Sigmoid colon (tissue), 7 donors: ENCODE measurements around the gene SPRYD3. TPM values are rescaled to one million over a fixed set of nuclear protein-coding genes. Genes with fewer than 3 reads are reported as not detected.
A peak's percentile ranks its signal among the peaks of the same experiment; 100 is the strongest.

Source experiments
- DNase-seq: peaks from one replicate; pipeline ENCODE4 v3.0.0-alpha.2; 2019
- H3K27ac ChIP-seq, 4 donors: fragments of 200-600 bp; sonication (generic); one replicate each; pipeline ENCODE4 v1.5.1; 2016 to 2019; ENCODE audit warnings: mild to moderate bottlenecking in 1 of 4
- H3K27me3 ChIP-seq, 3 donors: fragments of 200-600 bp; sonication (generic); one replicate each; pipeline ENCODE4 v1.5.1; 2019; ENCODE audit warnings: mild to moderate bottlenecking in 1 of 3
- H3K36me3 ChIP-seq, 4 donors: fragments of 200-600 bp; sonication (generic); one replicate each; pipeline ENCODE4 v1.5.1; 2016 to 2019
- H3K4me1 ChIP-seq, 4 donors: fragments of 200-600 bp; sonication (generic); one replicate each; pipeline ENCODE4 v1.5.1; 2017 to 2019
- H3K4me3 ChIP-seq, 4 donors: fragments of 200-600 bp; sonication (generic); one replicate each; pipeline ENCODE4 v1.5.1; 2017 to 2019; ENCODE audit warnings: mild to moderate bottlenecking in 2 of 4, moderate library complexity in 1 of 4
- H3K9me3 ChIP-seq, 4 donors: fragments of 200-600 bp in 3 of 4; sonication (generic) in 3 of 4; one replicate each; pipeline versions ENCODE4 v1.5.1 to v1.6.1; 2013 to 2019
- CTCF ChIP-seq, 4 experiments: fragments of 450-650 bp in 3 of 4; fragments of 200-600 bp in 1 of 4; IDR thresholded peaks; one replicate each; pipeline ENCODE4 v1.5.1; 2016 to 2019; ENCODE audit warnings: antibody characterized with exemption in 4 of 4, mild to moderate bottlenecking in 3 of 4, moderate library complexity in 2 of 4
- EP300 ChIP-seq, 4 donors: sonication (generic); formaldehyde crosslinking; IDR thresholded peaks; one replicate each; pipeline ENCODE4 v1.6.1; 2017; ENCODE audit warnings: antibody characterized with exemption in 4 of 4
- POLR2A ChIP-seq, 2 donors: fragments of 450-650 bp; IDR thresholded peaks; one replicate each; pipeline ENCODE4 v1.6.1; 2016; ENCODE audit warnings: antibody characterized with exemption in 2 of 2, mild to moderate bottlenecking in 2 of 2, moderate library complexity in 2 of 2
- POLR2AphosphoS5 ChIP-seq, 4 donors: sonication (generic); formaldehyde crosslinking; IDR thresholded peaks; one replicate each; pipeline ENCODE4 v1.6.1; 2017; ENCODE audit warnings: antibody characterized with exemption in 4 of 4
- WGBS, 2 donors: extraction: QIAGEN DNeasy Blood & Tissue Kit; methylation state at CpG; one replicate each; pipeline ENCODE4 v1.1.7; 2013; 5-methylcytosine and 5-hydroxymethylcytosine counted together
- intact Hi-C: fragments of 100-400 bp; cut with DNase I; formaldehyde crosslinking; loops from one replicate; pipeline ENCODE4 v1.15.1; 2023
- polyA plus RNA-seq, 3 donors: library from polyadenylated mRNA; stranded (reverse); fragments of 200-250 nt; gene quantifications; one replicate each; pipeline ENCODE4 v1.2.3, GENCODE V29; 2013
- total RNA-seq, 4 donors: library from RNA; depleted of rRNA; stranded (reverse); fragments of >200 nt; gene quantifications; one replicate each; pipeline ENCODE4 v1.1.0, GENCODE V29; 2016
- donor health status: healthy with polysubstance abuse.
- donor health status: Bipolar disorder and iron deficiency.
- donor health status: healthy.

Gene SPRYD3
- total and polyA plus RNA-seq, 7 donors, result 20.1 to 41.4 (median 32.9) TPM

DNA sequence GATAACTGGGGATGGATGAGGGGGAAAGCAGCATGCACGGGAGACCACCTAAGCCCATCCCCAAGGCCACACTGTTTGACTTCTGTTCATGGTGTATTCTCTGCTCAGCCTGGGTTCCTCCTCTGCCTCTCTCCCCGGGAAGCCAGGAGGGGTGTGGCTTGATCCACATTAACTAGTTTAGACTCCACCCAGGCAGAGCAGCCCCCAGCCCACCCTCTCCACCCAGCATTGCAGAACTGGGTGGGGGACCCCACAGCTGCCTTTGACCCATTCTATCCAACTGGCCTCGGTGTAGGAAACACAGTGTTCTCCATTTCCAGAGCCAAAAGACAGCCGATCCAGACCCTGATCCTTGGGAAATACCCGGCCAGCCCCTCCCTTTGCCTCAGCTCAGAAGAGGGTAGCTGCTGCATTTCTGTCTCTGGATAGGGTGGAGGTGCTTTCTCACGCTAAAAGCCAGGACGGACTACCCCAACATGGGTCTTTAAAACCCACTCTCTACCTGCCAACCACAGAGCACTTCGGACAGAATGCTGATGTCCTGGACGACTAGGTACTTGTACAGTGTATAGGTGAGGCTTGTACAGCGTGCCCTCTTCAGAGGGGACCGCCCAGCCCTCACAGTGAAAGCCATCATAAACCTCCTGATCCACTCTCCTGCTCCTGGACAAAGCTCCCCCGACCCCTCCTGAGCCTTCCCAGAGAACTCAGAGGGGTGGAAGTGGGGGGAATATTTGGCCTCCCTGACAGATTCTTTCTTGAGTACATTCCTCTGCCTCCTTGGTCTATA, 9.4 kb downstream of the SPRYD3 start:
- intact Hi-C loops, result loop anchor here (5.0 kb wide), 1 partner anchor 127 kb away; no protein-coding TSS in a partner anchor
- peaks cover 0 to 74% (median 18%) of the 10 kb centered on the region in 4 donors for H3K36me3 ChIP-seq
- DNase-seq, result peak; percentile 87
- peaks cover 0 to 70% (median 54%) of the 10 kb centered on the region in 4 donors for H3K4me1 ChIP-seq
- H3K9me3 ChIP-seq, result no peaks in the 10 kb centered on the region
- H3K27ac ChIP-seq, result peak overlapping the region; percentile 37 to 83 (median 60)
- H3K4me3 ChIP-seq, result no peak overlapping the region
- 78 to 79% methylated on average over 12 of the region's 12 CpGs for WGBS, 2 donors
- H3K27me3 ChIP-seq, result no peaks in the 10 kb centered on the region
- TF ChIP-seq EP300 (IDR thresholded peaks at IDR 0.05), result no peak
- no peak for TF ChIP-seq POLR2A (IDR thresholded peaks at IDR 0.05)
- no peak for TF ChIP-seq CTCF (IDR thresholded peaks at IDR 0.05)
- peak in 2 of 4 donors; percentile 19 to 29 for TF ChIP-seq POLR2AphosphoS5 (IDR thresholded peaks at IDR 0.05)

GRCh38 chr12:53068811-53069585, 10.2 kb downstream of the SPRYD3 start:
- intact Hi-C loops, result loop anchor here (5.0 kb wide), 1 partner anchor 128 kb away; no protein-coding TSS in a partner anchor
- TF ChIP-seq POLR2AphosphoS5 (IDR thresholded peaks at IDR 0.05) (no peak), POLR2A (IDR thresholded peaks at IDR 0.05) (no peak), CTCF (IDR thresholded peaks at IDR 0.05) (no peak), EP300 (IDR thresholded peaks at IDR 0.05) (no peak)
- H3K27me3 ChIP-seq, result no peaks in the 10 kb centered on the region
- no peak overlapping the region for H3K4me3 ChIP-seq
- peak overlapping the region; percentile 37 to 83 (median 48) for H3K27ac ChIP-seq
- WGBS, 2 donors, result 83 to 86% methylated on average over 15 of the region's 15 CpGs
- peaks cover 0 to 67% (median 52%) of the 10 kb centered on the region in 4 donors for H3K4me1 ChIP-seq
- peak; percentile 66 for DNase-seq
- H3K36me3 ChIP-seq, result peaks cover 0 to 74% (median 14%) of the 10 kb centered on the region in 4 donors
- H3K9me3 ChIP-seq, result no peaks in the 10 kb centered on the region

DNA sequence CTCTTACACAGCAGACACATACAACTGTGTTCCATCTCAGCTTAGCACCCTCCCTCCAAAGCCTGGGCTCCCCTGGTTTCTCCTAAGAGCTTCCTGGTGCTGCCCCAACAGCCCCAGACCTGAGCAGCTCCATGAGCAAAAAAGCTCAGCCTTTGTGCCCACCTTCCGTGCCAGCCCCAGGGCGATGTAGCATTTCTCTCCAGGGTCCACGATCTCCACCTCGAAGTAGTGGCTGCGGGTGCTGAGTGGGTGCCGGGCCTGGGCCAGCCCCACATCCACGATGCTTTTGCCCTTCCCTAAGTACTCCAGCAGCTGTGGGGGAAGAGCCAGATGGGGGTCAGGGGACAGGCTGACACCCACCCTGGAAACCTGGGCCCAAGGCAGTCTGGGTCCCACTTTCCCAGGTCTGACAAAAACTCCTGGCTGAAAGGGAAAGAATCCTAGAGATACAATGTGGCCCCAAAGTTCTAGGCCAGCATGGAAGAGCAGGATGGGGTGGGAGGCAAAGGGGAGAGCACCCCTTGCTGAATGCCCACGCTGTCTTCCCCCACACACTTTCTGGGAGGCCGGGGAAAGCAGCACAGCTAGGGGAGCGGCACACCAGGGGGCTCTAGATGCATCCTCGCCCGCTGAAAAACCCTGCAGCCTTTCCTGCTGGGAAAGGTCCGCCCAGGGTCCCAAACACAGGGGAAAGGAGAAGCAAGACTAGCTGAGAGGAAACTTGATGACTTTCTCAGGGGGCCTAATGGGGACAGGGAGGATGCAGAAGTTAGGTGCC, 11.0 kb downstream of the SPRYD3 start:
- peak; percentile 61 for DNase-seq
- no peaks in the 10 kb centered on the region for H3K27me3 ChIP-seq
- TF ChIP-seq EP300 (IDR thresholded peaks at IDR 0.05) (no peak), CTCF (IDR thresholded peaks at IDR 0.05) (no peak), POLR2AphosphoS5 (IDR thresholded peaks at IDR 0.05) (no peak), POLR2A (IDR thresholded peaks at IDR 0.05) (no peak)
- whole genome bisulfite sequencing, 2 donors, result 92% methylated on average over 13 of the region's 13 CpGs
- intact Hi-C loops, result loop anchor here (5.0 kb wide), 1 partner anchor 129 kb away; no protein-coding TSS in a partner anchor
- H3K4me3 ChIP-seq, result no peak overlapping the region
- H3K9me3 ChIP-seq, result no peaks in the 10 kb centered on the region
- peak overlapping the region in 3 of 4 donors; percentile 37 to 83 (median 54) for H3K27ac ChIP-seq
- peaks cover 0 to 66% (median 52%) of the 10 kb centered on the region in 4 donors for H3K4me1 ChIP-seq
- peaks cover 0 to 78% (median 16%) of the 10 kb centered on the region in 4 donors for H3K36me3 ChIP-seq
